GM21390 (cell line): Measurements from ENCODE around the gene IYD.
A peak's percentile ranks its signal among the peaks of the same experiment; 100 is the strongest.

Experiments used
- ATAC-seq: cut with Tn5 transposase; IDR thresholded peaks from one replicate; pipeline ENCODE4 v1.9.1; 2021; ENCODE audit not compliant: unreplicated experiment

The IYD gene

GRCh38 chr6:150368762-150369161 lies at the start of gene IYD:
Gene IYD (plus strand): TSS chr6:150369012. CDS start chr6:150369032, 20 bp downstream.
- no peak for ATAC-seq

- no peak for ATAC-seq
These were observed 48.9 kb upstream of the IYD start for GRCh38 chr6:150319924-150320323.

GRCh38 chr6:150320442-150320841 lies 48.4 kb upstream of the IYD start:
- no peak for ATAC-seq

- no peak for ATAC-seq
These were observed 46.3 kb upstream of the IYD start for GRCh38 chr6:150322466-150322871.

- no peak for ATAC-seq
These were observed 45.6 kb upstream of the IYD start for GRCh38 chr6:150323205-150323604.

GRCh38 chr6:150324044-150324443 lies 44.8 kb upstream of the IYD start:
- ATAC-seq, result no peak

- ATAC-seq, result no peak
These were observed 43.6 kb upstream of the IYD start for GRCh38 chr6:150325066-150325772.

- ATAC-seq, result no peak
These were observed 41.6 kb upstream of the IYD start for GRCh38 chr6:150327117-150327774.

- no peak for ATAC-seq
These were observed 39.9 kb upstream of the IYD start for GRCh38 chr6:150328744-150329405.

- ATAC-seq, result no peak
These were observed 37.5 kb upstream of the IYD start for GRCh38 chr6:150331344-150331743.

GRCh38 chr6:150332939-150333584 lies 35.8 kb upstream of the IYD start:
- no peak for ATAC-seq

GRCh38 chr6:150333585-150333941 lies 35.2 kb upstream of the IYD start:
- ATAC-seq, result no peak

GRCh38 chr6:150334790-150335783 lies 33.7 kb upstream of the IYD start:
- no peak for ATAC-seq

- no peak for ATAC-seq
These were observed 32.5 kb upstream of the IYD start for GRCh38 chr6:150336299-150336698.

- no peak for ATAC-seq
These were observed 32.1 kb upstream of the IYD start for GRCh38 chr6:150336708-150337107.

GRCh38 chr6:150342126-150342525 lies 26.7 kb upstream of the IYD start:
- ATAC-seq, result no peak

- no peak for ATAC-seq
These were observed 25.4 kb upstream of the IYD start for GRCh38 chr6:150343434-150343833.

GRCh38 chr6:150345781-150346180 lies 23.0 kb upstream of the IYD start:
- no peak for ATAC-seq

GRCh38 chr6:150346346-150346745 lies 22.5 kb upstream of the IYD start:
- no peak for ATAC-seq

GRCh38 chr6:150347845-150348244 lies 21.0 kb upstream of the IYD start:
- peak; percentile 65 for ATAC-seq

- no peak for ATAC-seq
These were observed 19.3 kb upstream of the IYD start for GRCh38 chr6:150349546-150349945.
